Right lobe of liver (tissue), 6 donors: ENCODE data around the gene TMEM87B. TPM values are rescaled to one million over a fixed set of nuclear protein-coding genes. Genes with fewer than 3 reads are reported as not detected.

Experiments used
- ATAC-seq, 4 donors: fragments of 200-7000 bp; cut with Tn5 transposase; one replicate each; pipeline ENCODE4 v1.9.1; 2020; ENCODE audit warnings: mild to moderate bottlenecking in 4 of 4, moderate library complexity in 4 of 4
- DNase-seq, 3 donors: peaks; one replicate each; pipeline ENCODE4 v3.0.0-alpha.2; 2020
- H3K27ac ChIP-seq, 3 donors: fragments of 200-600 bp; one replicate each; pipeline ENCODE4 v1.8.0; 2022
- H3K27me3 ChIP-seq, 2 donors: fragments of 200-600 bp; one replicate each; pipeline ENCODE4 v1.8.0; 2022
- H3K36me3 ChIP-seq, 4 donors: fragments of 200-600 bp; sonication (generic) in 1 of 4; one replicate each; pipeline versions ENCODE4 v1.5.1 to v1.8.0; 2017 to 2022; ENCODE audit warnings: control low read depth in 1 of 4
- H3K4me1 ChIP-seq, 4 donors: fragments of 200-600 bp; sonication (generic) in 1 of 4; one replicate each; pipeline versions ENCODE4 v1.5.1 to v1.8.0; 2017 to 2022; ENCODE audit warnings: control low read depth in 1 of 4
- H3K4me3 ChIP-seq, 3 donors: fragments of 200-600 bp; one replicate each; pipeline ENCODE4 v1.8.0; 2022
- H3K9me3 ChIP-seq, 4 donors: fragments of 200-600 bp; sonication (generic) in 1 of 4; one replicate each; pipeline versions ENCODE4 v1.5.1 to v1.8.0; 2017 to 2022; ENCODE audit warnings: control low read depth in 1 of 4
- CTCF ChIP-seq, 4 donors: fragments of 200-600 bp in 3 of 4; fragments of 450-650 bp in 1 of 4; IDR thresholded peaks; one replicate each; pipeline versions ENCODE4 v1.5.1 to v1.8.0; 2016 to 2022; ENCODE audit warnings: antibody characterized with exemption in 4 of 4, mild to moderate bottlenecking in 2 of 4
- POLR2A ChIP-seq: fragments of 450-650 bp; IDR thresholded peaks from one replicate; pipeline ENCODE4 v1.6.1; 2017; ENCODE audit warnings: antibody characterized with exemption, mild to moderate bottlenecking
- WGBS: methylation state at CpG from one replicate; pipeline ENCODE4 v1.1.6; 2018; ENCODE audit warnings: low coverage, low lambda C conversion rate; ENCODE audit not compliant: insufficient coverage; ENCODE audit errors: missing lambda C conversion rate; 5-methylcytosine and 5-hydroxymethylcytosine counted together
- intact Hi-C, 2 donors: fragments of 100-400 bp; cut with DNase I; formaldehyde crosslinking; loops; one replicate each; pipeline versions ENCODE4 v1.11.2 to v1.14.1; 2022
- total RNA-seq, 6 experiments: library from RNA; depleted of rRNA in 2 of 6; stranded (reverse); fragments of >200 nt in 2 of 6; fragmentation: NEBNext Ultra II Directional in 3 of 6; extraction: Animal tissue kit (Norgen Biotek cat#: 25700) in 3 of 6; gene quantifications; one replicate each; pipeline versions ENCODE4 v1.1.0 to v1.2.4, GENCODE V29; 2016 to 2023
- donor health status: DM: no; HTN: yes; CAD: no.
- donor health status: DM: no; HTN: no; CAD: no.
- donor health status: DM: no; HTN: no; CAD: no.
- donor health status: DM: no; HTN: yes; CAD: no.
- donor health status: DM: no; HTN: yes; CAD: no.

The TMEM87B gene
- total RNA-seq, 6 experiments from 2014 or later = 5.4 to 18.0 (median 8.8) TPM

- 93% methylated on average over 5 of the region's 6 CpGs for whole genome bisulfite sequencing
- no peak for TF ChIP-seq CTCF (IDR thresholded peaks at IDR 0.05)
- TF ChIP-seq POLR2A = no peak
- H3K27me3 ChIP-seq = no peaks in the 10 kb centered on the region
- no peaks in the 10 kb centered on the region for H3K9me3 ChIP-seq
- no peak overlapping the region for H3K27ac ChIP-seq
- peaks cover 0 to 14% (median 5%) of the 10 kb centered on the region in 4 donors for H3K36me3 ChIP-seq
- H3K4me3 ChIP-seq = no peak overlapping the region
- ATAC-seq = no peak
- DNase-seq = no peak
- no peaks in the 10 kb centered on the region for H3K4me1 ChIP-seq
- intact Hi-C loops = no loop called here
These were observed 37.4 kb downstream of the TMEM87B start for GRCh38 chr2:112092286-112093041.

GRCh38 chr2:112093216-112093615 lies 38.1 kb downstream of the TMEM87B start:
- 78% methylated on average over 1 of the region's 1 CpG for WGBS
- no peak for ATAC-seq

GRCh38 chr2:112095681-112096080 lies 40.6 kb downstream of the TMEM87B start:
- intact Hi-C loops = no loop called here
- Histone ChIP-seq H3K4me1 (no peaks in the 10 kb centered on the region), H3K27ac (no peak overlapping the region), H3K27me3 (no peaks in the 10 kb centered on the region), H3K9me3 (no peaks in the 10 kb centered on the region), H3K4me3 (no peak overlapping the region), H3K36me3 (peaks cover 0 to 36% (median 4%) of the 10 kb centered on the region in 4 donors)
- no peak for ATAC-seq
- TF ChIP-seq POLR2A (no peak), CTCF (IDR thresholded peaks at IDR 0.05) (no peak)
- DNase-seq = no peak
- 100% methylated on average over 1 of the region's 1 CpG for WGBS

More at GRCh38 chr2:112093216-112093615, 38.1 kb downstream of the TMEM87B start:
- Histone ChIP-seq H3K27me3 (no peaks in the 10 kb centered on the region), H3K4me1 (no peaks in the 10 kb centered on the region), H3K9me3 (no peaks in the 10 kb centered on the region), H3K4me3 (no peak overlapping the region), H3K36me3 (peaks cover 0 to 17% (median 2%) of the 10 kb centered on the region in 4 donors), H3K27ac (no peak overlapping the region)
- DNase-seq = no peak
- intact Hi-C loops = no loop called here
- no peak for TF ChIP-seq POLR2A

GRCh38 chr2:112096098-112096497 lies 41.0 kb downstream of the TMEM87B start:
- ATAC-seq (no peak), DNase-seq (no peak)
- Histone ChIP-seq H3K4me3 (no peak overlapping the region), H3K9me3 (no peaks in the 10 kb centered on the region), H3K27ac (no peak overlapping the region), H3K36me3 (peaks cover 0 to 36% (median 4%) of the 10 kb centered on the region in 4 donors), H3K4me1 (no peaks in the 10 kb centered on the region), H3K27me3 (no peaks in the 10 kb centered on the region)
- no peak for TF ChIP-seq POLR2A
- TF ChIP-seq CTCF (IDR thresholded peaks at IDR 0.05) = no peak
- WGBS = 86% methylated on average over 10 of the region's 10 CpGs
- intact Hi-C loops = no loop called here

- Histone ChIP-seq H3K27me3 (no peaks in the 10 kb centered on the region), H3K27ac (no peak overlapping the region), H3K4me3 (no peak overlapping the region), H3K36me3 (peaks cover 0 to 8% (median 3%) of the 10 kb centered on the region in 4 donors), H3K4me1 (no peaks in the 10 kb centered on the region), H3K9me3 (peaks cover 0 to 5% (median 0%) of the 10 kb centered on the region in 4 donors)
- intact Hi-C loops = no loop called here
- TF ChIP-seq CTCF (IDR thresholded peaks at IDR 0.05) (no peak), POLR2A (no peak)
- DNase-seq = no peak
- 83% methylated on average over 1 of the region's 1 CpG for whole genome bisulfite sequencing
- ATAC-seq = no peak
These were observed 53.2 kb downstream of the TMEM87B start for GRCh38 chr2:112108178-112108832.
